ENCODE results near the gene ILDR1.
"Not testable (repeated sequence)": the region's sequence is repeated elsewhere in the genome, so short reads cannot be mapped to it uniquely, and the experiment has no call there.

ILDR1 gene

DNA sequence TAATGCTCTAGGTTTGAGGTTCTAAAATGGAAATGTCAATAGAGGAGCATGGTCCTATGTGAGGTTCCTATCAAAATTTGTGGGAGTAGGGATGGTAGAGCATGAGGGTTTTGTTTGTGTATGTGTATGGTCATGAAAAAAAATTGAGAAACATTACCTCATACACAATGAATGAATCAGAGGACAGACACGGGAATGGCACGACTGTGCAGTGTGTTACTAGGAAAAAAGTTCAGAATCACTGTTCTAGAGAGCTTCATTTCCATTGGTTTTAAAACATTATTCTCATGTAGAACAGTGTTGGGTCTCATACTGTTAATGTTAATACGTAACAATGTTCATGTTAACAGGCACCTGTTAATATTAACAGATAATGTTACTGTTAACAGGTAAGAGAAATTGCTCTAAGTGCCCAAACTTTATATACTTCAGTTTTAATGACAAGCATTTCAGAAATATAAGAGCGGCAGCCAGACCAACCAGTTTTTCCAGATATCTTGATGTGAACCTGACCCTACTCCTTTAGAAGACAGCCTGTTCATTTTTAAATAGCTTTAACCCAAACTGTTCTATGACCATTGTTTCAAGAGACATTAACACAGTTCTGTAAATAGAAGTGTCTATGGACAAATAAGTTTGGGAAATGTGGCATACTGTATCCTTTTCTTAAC lies 79.8 kb downstream of the ILDR1 start:
- no peak for DNase-seq (ENCODE audit: low spot score)

- no peak for DNase-seq (ENCODE audit: low spot score)
Measured at GRCh38 chr3:121941592-121941991, 80.5 kb downstream of the ILDR1 start.

- not testable (repeated sequence) for DNase-seq (ENCODE audit: low spot score)
Measured at GRCh38 chr3:121938141-121938855, 83.7 kb downstream of the ILDR1 start.
